ENCODE measurements around the gene LAD1.

DNA sequence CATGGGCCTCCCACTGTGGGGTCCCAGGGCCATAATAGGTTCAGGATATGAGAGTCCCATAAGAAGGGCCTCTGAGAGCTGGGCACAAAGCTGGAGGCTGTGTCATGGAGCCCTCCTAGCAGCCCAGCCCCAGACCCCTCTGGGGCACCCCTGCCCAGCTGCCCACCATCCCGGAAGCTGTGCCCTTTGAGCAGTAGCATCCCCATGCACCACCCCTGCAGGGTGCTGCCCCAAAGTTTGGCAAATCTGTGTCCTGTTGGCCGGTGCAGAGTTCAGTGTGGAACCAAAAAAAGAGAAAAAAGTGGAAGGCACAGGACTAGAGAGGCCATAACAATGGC lies 39.3 kb downstream of the LAD1 start:
- TF ChIP-seq EZH2 (IDR thresholded peaks at IDR 0.05) (no peak), POLR2AphosphoS5 (IDR thresholded peaks at IDR 0.05; ENCODE audit: borderline replicate concordance, low read depth, low read length) (no peak)
